PC-9 (cell line): ENCODE data around the gene FIGN. TPM values are rescaled to one million over a fixed set of nuclear protein-coding genes. Genes with fewer than 3 reads are reported as not detected.

Source experiments
- BruUV-seq: library from RNA; stranded (reverse); fragments of 400-500 nt; replicated peaks from 2 replicates; lab custom pipeline; 2021; lab: Mats Ljungman, UMichigan
- CTCF ChIA-PET: fragments of 300-600 bp; sonication (Branson Sonifier 250); formaldehyde crosslinking; loops from one replicate; lab custom pipeline; 2022; ENCODE audit warnings: antibody characterized with exemption; lab: Charles Lee
- POLR2A ChIA-PET: fragments of 300-600 bp; sonication (Branson Sonifier 250); formaldehyde crosslinking; loops from one replicate; lab custom pipeline; 2022; ENCODE audit warnings: antibody characterized with exemption; ENCODE audit not compliant: unreplicated experiment; lab: Charles Lee
- DNase-seq, 2 experiments: peaks; one replicate each; pipeline versions ENCODE4 v3.0.0 to v3.0.0-alpha.2; 2015 to 2022; ENCODE audit warnings: mixed read lengths in 1 of 2
- H2AFZ ChIP-seq: fragments of 200-600 bp; sonication (generic); 2 replicates; pipeline ENCODE4 v1.8.1; 2017; ENCODE audit warnings: antibody characterized with exemption
- H3F3A ChIP-seq: fragments of 200-600 bp; sonication (generic); 2 replicates; pipeline ENCODE4 v1.8.1; 2017; ENCODE audit warnings: antibody characterized with exemption, mild to moderate bottlenecking, low read depth; ENCODE audit not compliant: insufficient read depth
- H3K27ac ChIP-seq: fragments of 200-600 bp; sonication (generic); 2 replicates; pipeline ENCODE4 v1.6.1; 2016; ENCODE audit warnings: mixed run types
- H3K27me3 ChIP-seq: fragments of 200-600 bp; sonication (generic); 2 replicates; pipeline ENCODE4 v1.6.1; 2016; ENCODE audit warnings: low read depth, mixed run types; ENCODE audit not compliant: insufficient read depth
- H3K36me3 ChIP-seq: fragments of 200-600 bp; sonication (generic); 2 replicates; pipeline ENCODE4 v1.6.1; 2016; ENCODE audit warnings: low read depth, mixed run types
- H3K4me1 ChIP-seq: fragments of 200-600 bp; sonication (generic); replicated peaks from 2 replicates; pipeline ENCODE4 v1.6.1; 2016; ENCODE audit warnings: mixed run types; ENCODE audit not compliant: insufficient read depth
- H3K4me2 ChIP-seq: fragments of 200-600 bp; sonication (generic); 2 replicates; pipeline ENCODE4 v1.6.1; 2017; ENCODE audit warnings: mixed run types
- H3K4me3 ChIP-seq: fragments of 200-600 bp; sonication (generic); 2 replicates; pipeline ENCODE4 v1.6.1; 2016; ENCODE audit warnings: mixed run types
- H3K79me2 ChIP-seq: fragments of 200-600 bp; sonication (generic); 2 replicates; pipeline ENCODE4 v1.6.1; 2017; ENCODE audit warnings: low read depth, mixed run types
- H3K9me2 ChIP-seq: fragments of 200-600 bp; sonication (generic); 2 replicates; pipeline ENCODE4 v1.8.1; 2017; ENCODE audit warnings: mild to moderate bottlenecking; ENCODE audit not compliant: insufficient read depth
- H3K9me3 ChIP-seq: fragments of 200-600 bp; sonication (generic); 2 replicates; pipeline ENCODE4 v1.8.1; 2016; ENCODE audit warnings: low read depth; ENCODE audit not compliant: insufficient read depth
- H4K20me1 ChIP-seq: fragments of 200-600 bp; sonication (generic); 2 replicates; pipeline ENCODE4 v1.8.1; 2017; ENCODE audit not compliant: insufficient read depth
- EZH2 ChIP-seq: fragments of 200-600 bp; sonication (generic); IDR thresholded peaks from 2 replicates; pipeline ENCODE4 v1.8.0; 2017; ENCODE audit warnings: antibody characterized with exemption, low read depth
- intact Hi-C: fragments of 100-400 bp; cut with micrococcal nuclease; formaldehyde crosslinking; loops from one replicate; pipeline ENCODE4 v1.10.0; 2022; ENCODE audit not compliant: unreplicated experiment
- total RNA-seq: library from RNA; stranded (reverse); gene quantifications from 2 replicates; pipeline ENCODE4 v1.2.3, GENCODE V29; 2021
- TF ChIP-seq, protein P1 (sequence below): fragments of 200-600 bp; sonication (generic); conservative IDR thresholded peaks from 2 replicates; pipeline ENCODE4 v1.6.1; 2017; ENCODE audit warnings: mixed run types, antibody characterized with exemption, mild to moderate bottlenecking, moderate library complexity

The FIGN gene
- total RNA-seq, 1 experiment from 2014 or later, result 7.4 TPM

DNA sequence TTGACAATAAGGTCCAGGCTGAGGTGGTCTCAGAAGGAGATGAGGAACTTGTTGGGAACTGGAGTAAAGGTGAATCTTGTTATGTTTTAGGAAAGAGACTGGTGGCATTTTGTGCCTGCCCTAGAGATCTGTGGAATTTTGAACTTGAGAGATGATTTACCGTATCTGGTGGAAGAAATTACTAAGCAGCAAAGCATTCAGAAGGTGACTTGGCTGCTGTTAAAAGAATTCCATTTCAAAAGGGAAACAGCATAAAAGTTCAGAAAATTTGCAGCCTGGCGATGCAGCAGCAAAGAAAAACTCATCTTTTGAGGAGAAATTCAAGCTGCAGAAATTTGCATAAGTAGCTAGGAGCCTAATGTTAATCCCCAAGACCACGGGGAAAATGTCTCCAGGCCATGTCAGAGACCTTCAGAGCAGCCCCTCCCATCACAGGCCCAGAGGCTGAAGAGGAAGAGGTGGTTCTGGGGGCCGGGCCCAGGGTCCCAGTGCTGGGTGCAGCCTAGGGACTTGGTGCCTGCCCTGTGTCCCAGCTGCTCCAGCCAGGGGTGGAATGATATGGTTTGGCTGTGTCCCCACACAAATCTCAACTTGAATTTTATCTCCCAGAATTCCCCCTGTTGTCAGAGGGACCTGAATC, 73.5 kb downstream of the FIGN start:
- Histone ChIP-seq H3F3A (no peaks in the 10 kb centered on the region), H2AFZ (no peak overlapping the region), H3K4me1 (peaks cover 18% of the 10 kb centered on the region), H3K9me3 (no peaks in the 10 kb centered on the region), H4K20me1 (no peaks in the 10 kb centered on the region), H3K27me3 (no peaks in the 10 kb centered on the region), H3K4me2 (no peak overlapping the region), H3K79me2 (no peaks in the 10 kb centered on the region), H3K27ac (no peak overlapping the region), H3K36me3 (no peaks in the 10 kb centered on the region), H3K4me3 (no peak overlapping the region), H3K9me2 (no peaks in the 10 kb centered on the region)
- no TSS peak for BruUV-seq
- ChIA-PET CTCF (no interaction called here), POLR2A (no interaction called here)
- no peak for DNase-seq
- no peak for TF ChIP-seq EZH2
- TF ChIP-seq, protein P1, sequence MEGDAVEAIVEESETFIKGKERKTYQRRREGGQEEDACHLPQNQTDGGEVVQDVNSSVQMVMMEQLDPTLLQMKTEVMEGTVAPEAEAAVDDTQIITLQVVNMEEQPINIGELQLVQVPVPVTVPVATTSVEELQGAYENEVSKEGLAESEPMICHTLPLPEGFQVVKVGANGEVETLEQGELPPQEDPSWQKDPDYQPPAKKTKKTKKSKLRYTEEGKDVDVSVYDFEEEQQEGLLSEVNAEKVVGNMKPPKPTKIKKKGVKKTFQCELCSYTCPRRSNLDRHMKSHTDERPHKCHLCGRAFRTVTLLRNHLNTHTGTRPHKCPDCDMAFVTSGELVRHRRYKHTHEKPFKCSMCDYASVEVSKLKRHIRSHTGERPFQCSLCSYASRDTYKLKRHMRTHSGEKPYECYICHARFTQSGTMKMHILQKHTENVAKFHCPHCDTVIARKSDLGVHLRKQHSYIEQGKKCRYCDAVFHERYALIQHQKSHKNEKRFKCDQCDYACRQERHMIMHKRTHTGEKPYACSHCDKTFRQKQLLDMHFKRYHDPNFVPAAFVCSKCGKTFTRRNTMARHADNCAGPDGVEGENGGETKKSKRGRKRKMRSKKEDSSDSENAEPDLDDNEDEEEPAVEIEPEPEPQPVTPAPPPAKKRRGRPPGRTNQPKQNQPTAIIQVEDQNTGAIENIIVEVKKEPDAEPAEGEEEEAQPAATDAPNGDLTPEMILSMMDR, result no peak
- intact Hi-C loops, result no loop called here

DNA sequence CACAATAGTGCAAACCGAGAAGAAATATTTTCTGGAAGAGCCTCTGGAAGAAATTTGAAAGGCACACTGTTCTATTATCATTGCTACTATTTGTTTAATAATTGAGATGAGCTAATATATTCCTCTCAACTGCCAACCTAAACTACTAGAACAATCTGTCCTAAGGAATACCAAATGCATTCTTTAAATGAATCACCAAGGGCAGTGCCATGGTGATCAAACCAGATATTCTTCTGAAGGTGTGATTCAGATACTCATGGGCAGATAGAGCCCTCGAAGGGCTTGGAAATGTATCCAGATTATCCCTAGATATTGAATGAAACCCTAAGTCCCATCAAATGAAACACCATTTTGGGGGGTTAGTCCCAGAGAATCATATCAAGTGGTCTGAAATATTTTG, 76.6 kb downstream of the FIGN start:
- Histone ChIP-seq H3K9me2 (no peaks in the 10 kb centered on the region), H3K4me1 (no peaks in the 10 kb centered on the region), H3K27ac (no peak overlapping the region), H4K20me1 (no peaks in the 10 kb centered on the region), H3K4me2 (no peak overlapping the region), H3K79me2 (no peaks in the 10 kb centered on the region), H3F3A (no peaks in the 10 kb centered on the region), H3K36me3 (no peaks in the 10 kb centered on the region), H2AFZ (no peak overlapping the region), H3K9me3 (no peaks in the 10 kb centered on the region), H3K27me3 (no peaks in the 10 kb centered on the region), H3K4me3 (no peak overlapping the region)
- ChIA-PET POLR2A (no interaction called here), CTCF (no interaction called here)
- no peak for DNase-seq
- BruUV-seq, result no TSS peak
- intact Hi-C loops, result no loop called here
- TF ChIP-seq, protein P1, result no peak
- no peak for TF ChIP-seq EZH2

DNA sequence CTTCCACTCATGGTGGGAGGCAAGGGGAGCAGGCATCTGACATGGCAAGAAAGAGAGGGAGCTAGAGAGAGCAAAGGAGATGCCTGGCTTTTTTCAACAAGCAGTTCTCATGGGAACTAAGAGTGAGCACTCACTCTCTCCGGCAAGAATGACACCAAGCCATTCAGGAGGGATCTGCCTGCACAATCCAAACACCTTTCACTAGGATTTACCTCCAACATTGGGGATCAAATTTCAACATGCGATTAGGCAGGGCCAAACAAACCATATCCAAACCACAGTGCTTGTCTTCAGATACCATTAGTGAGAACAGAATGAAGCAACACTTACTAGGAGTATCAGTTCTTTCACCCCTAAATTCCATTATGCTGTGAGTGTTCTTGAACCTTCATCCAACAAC, 77.3 kb downstream of the FIGN start:
- no peaks in the 10 kb centered on the region for H4K20me1 ChIP-seq
- no peak overlapping the region for H3K27ac ChIP-seq
- BruUV-seq, result no TSS peak
- ChIA-PET POLR2A (no interaction called here), CTCF (no interaction called here)
- no peaks in the 10 kb centered on the region for H3K27me3 ChIP-seq
- H3K79me2 ChIP-seq, result no peaks in the 10 kb centered on the region
- no peak overlapping the region for H3K4me3 ChIP-seq
- H3K4me1 ChIP-seq, result no peaks in the 10 kb centered on the region
- H3F3A ChIP-seq, result no peaks in the 10 kb centered on the region
- H3K4me2 ChIP-seq, result no peak overlapping the region
- intact Hi-C loops, result no loop called here
- H3K9me3 ChIP-seq, result no peaks in the 10 kb centered on the region
- no peaks in the 10 kb centered on the region for H3K9me2 ChIP-seq
- no peak for DNase-seq
- no peak for TF ChIP-seq EZH2
- H3K36me3 ChIP-seq, result no peaks in the 10 kb centered on the region
- no peak overlapping the region for H2AFZ ChIP-seq

DNA sequence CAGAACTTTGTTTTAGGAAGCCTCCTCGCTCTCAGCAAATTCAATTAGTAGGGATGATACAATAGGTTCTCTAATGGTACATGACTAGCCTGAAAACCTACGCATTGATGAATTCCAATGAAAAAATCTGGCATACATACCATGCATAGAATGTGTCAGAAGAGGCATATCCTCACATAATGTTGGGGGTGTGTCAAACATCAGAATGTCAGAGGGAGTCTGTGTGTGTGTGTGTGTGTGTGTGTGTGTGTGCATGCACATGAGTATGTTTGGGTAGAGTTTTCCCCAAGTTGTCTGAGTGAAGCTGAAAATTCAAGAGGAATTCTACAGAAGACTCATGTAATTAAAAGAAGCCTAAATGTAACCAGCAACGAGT, 78.5 kb downstream of the FIGN start:
- Histone ChIP-seq H2AFZ (no peak overlapping the region), H3K79me2 (no peaks in the 10 kb centered on the region), H3K27ac (no peak overlapping the region), H3K4me3 (no peak overlapping the region), H3F3A (no peaks in the 10 kb centered on the region), H3K9me3 (no peaks in the 10 kb centered on the region), H3K27me3 (no peaks in the 10 kb centered on the region), H3K4me2 (no peak overlapping the region), H3K9me2 (no peaks in the 10 kb centered on the region), H4K20me1 (no peaks in the 10 kb centered on the region), H3K4me1 (no peaks in the 10 kb centered on the region), H3K36me3 (no peaks in the 10 kb centered on the region)
- POLR2A ChIA-PET, result no interaction called here
- no peak for DNase-seq
- intact Hi-C loops, result no loop called here
- BruUV-seq, result no TSS peak
- TF ChIP-seq EZH2, result no peak
- TF ChIP-seq, protein P1, result no peak
- CTCF ChIA-PET, result no interaction called here
